Fibroblast of lung (primary cell): ENCODE results near the gene GUCA1A. TPM values are rescaled to one million over a fixed set of nuclear protein-coding genes. Genes with fewer than 3 reads are reported as not detected.

ENCODE experiments used
- DNase-seq, 2 donors: peaks; one replicate each; pipeline versions ENCODE4 v3.0.0 to v3.0.0-alpha.2; 2010; ENCODE audit warnings: low read depth in 2 of 2
- H2AFZ ChIP-seq: 2 replicates; pipeline ENCODE4 v1.5.1; 2012; ENCODE audit warnings: low read length, control low read depth, inconsistent platforms
- H3K27ac ChIP-seq: 2 replicates; pipeline ENCODE4 v1.5.1; 2011; ENCODE audit warnings: low read length, control low read depth; ENCODE audit not compliant: insufficient read depth
- H3K27me3 ChIP-seq: 2 replicates; pipeline ENCODE4 v1.5.1; 2011; ENCODE audit warnings: mild to moderate bottlenecking, low read length; ENCODE audit not compliant: control insufficient read depth, insufficient read depth
- H3K36me3 ChIP-seq: 2 replicates; pipeline ENCODE4 v1.5.1; 2011; ENCODE audit warnings: low read length; ENCODE audit not compliant: control insufficient read depth, insufficient read depth
- H3K4me1 ChIP-seq: 2 replicates; pipeline ENCODE4 v1.5.1; 2011; ENCODE audit warnings: low read length; ENCODE audit not compliant: control insufficient read depth, insufficient read depth; ENCODE audit errors: extremely low read depth
- H3K4me2 ChIP-seq: 2 replicates; pipeline ENCODE4 v1.5.1; 2011; ENCODE audit warnings: low read length, control low read depth; ENCODE audit not compliant: insufficient read depth; ENCODE audit errors: extremely low read depth
- H3K4me3 ChIP-seq, 4 experiments: fragments of 200-600 bp in 1 of 4; sonication (generic) in 1 of 4; replicated peaks in 1 of 4; 2 replicates each; pipeline ENCODE4 v1.5.1; 2011 to 2016; ENCODE audit warnings: low read length in 4 of 4, low read depth in 3 of 4, mild to moderate bottlenecking in 3 of 4, control low read depth in 2 of 4, inconsistent platforms in 1 of 4, mixed read lengths in 1 of 4; ENCODE audit not compliant: insufficient read depth in 1 of 4; ENCODE audit errors: control extremely low read depth in 1 of 4
- H3K79me2 ChIP-seq: 2 replicates; pipeline ENCODE4 v1.5.1; 2012; ENCODE audit warnings: mild to moderate bottlenecking, low read length, inconsistent platforms; ENCODE audit not compliant: control insufficient read depth, insufficient read depth
- H3K9ac ChIP-seq: 2 replicates; pipeline ENCODE4 v1.5.1; 2011; ENCODE audit warnings: mild to moderate bottlenecking, low read length, control low read depth; ENCODE audit not compliant: insufficient read depth
- H3K9me3 ChIP-seq: 2 replicates; pipeline ENCODE4 v1.5.1; 2012; ENCODE audit warnings: low read depth, low read length; ENCODE audit not compliant: control insufficient read depth, insufficient read depth
- H4K20me1 ChIP-seq: 2 replicates; pipeline ENCODE4 v1.5.1; 2011; ENCODE audit warnings: low read length; ENCODE audit not compliant: control insufficient read depth, insufficient read depth; ENCODE audit errors: extremely low read depth
- CTCF ChIP-seq, 2 donors: IDR thresholded peaks in 1 of 2; conservative IDR thresholded peaks in 1 of 2; 1 replicate in 1 of 2; 2 replicates in 1 of 2; pipeline ENCODE4 v1.5.1; 2011 to 2012; ENCODE audit warnings: low read length in 2 of 2, control low read depth in 1 of 2, inconsistent platforms in 1 of 2, low read depth in 1 of 2, mild to moderate bottlenecking in 1 of 2
- EZH2 ChIP-seq: IDR thresholded peaks from 2 replicates; pipeline ENCODE4 v1.5.1; 2012; ENCODE audit warnings: low read length, control low read depth, mild to moderate bottlenecking; ENCODE audit errors: missing control alignments
- polyA plus RNA-seq, 2 donors: library from polyadenylated mRNA; depleted of rRNA in 1 of 2; stranded (reverse) in 1 of 2; unstranded in 1 of 2; fragments of >200 nt; gene quantifications; 2 replicates each; pipeline ENCODE4 v1.2.1, GENCODE V29; 2011 to 2012; ENCODE audit warnings: missing spikeins in 1 of 2
- total RNA-seq: library from RNA; depleted of rRNA; stranded (reverse); fragments of >200 nt; gene quantifications from 2 replicates; pipeline ENCODE4 v1.2.1, GENCODE V29; 2014

The GUCA1A gene
- total and polyA plus RNA-seq, 2 donors (not counting 1 experiment from before 2014, with no cell fraction given) = 0.16 to 0.33 TPM

- H3K4me3 ChIP-seq = no peak overlapping the region
Observed at GRCh38 chr6:42159431-42160024, 13.6 kb upstream of the GUCA1A start.

GRCh38 chr6:42162384-42162783 lies 10.8 kb upstream of the GUCA1A start:
- H4K20me1 ChIP-seq = no peaks in the 10 kb centered on the region
- no peak overlapping the region for H3K4me2 ChIP-seq
- no peaks in the 10 kb centered on the region for H3K36me3 ChIP-seq
- no peaks in the 10 kb centered on the region for H3K9me3 ChIP-seq
- no peak overlapping the region for H3K4me3 ChIP-seq
- DNase-seq = no peak
- H3K27me3 ChIP-seq = peaks cover 13% of the 10 kb centered on the region
- no peaks in the 10 kb centered on the region for H3K79me2 ChIP-seq
- H3K9ac ChIP-seq = no peak overlapping the region
- no peak for TF ChIP-seq EZH2
- TF ChIP-seq CTCF (conservative IDR thresholded peaks at IDR 0.05 in 1 of 2, IDR thresholded peaks at IDR 0.05 in 1 of 2; ENCODE audit: low read depth in 1 of 2, low read length in 2 of 2) = no peak
- H3K4me1 ChIP-seq = peaks cover 6% of the 10 kb centered on the region
- H2AFZ ChIP-seq = no peak overlapping the region
- no peak overlapping the region for H3K27ac ChIP-seq

More at GRCh38 chr6:42159431-42160024, 13.6 kb upstream of the GUCA1A start:
- Histone ChIP-seq H3K27me3 (peaks cover 15% of the 10 kb centered on the region), H3K4me1 (peaks cover 4% of the 10 kb centered on the region), H3K9ac (no peak overlapping the region), H3K9me3 (no peaks in the 10 kb centered on the region), H3K36me3 (no peaks in the 10 kb centered on the region), H3K27ac (no peak overlapping the region), H4K20me1 (no peaks in the 10 kb centered on the region), H3K4me2 (no peak overlapping the region), H2AFZ (no peak overlapping the region), H3K79me2 (no peaks in the 10 kb centered on the region)
- TF ChIP-seq CTCF (conservative IDR thresholded peaks at IDR 0.05 in 1 of 2, IDR thresholded peaks at IDR 0.05 in 1 of 2; ENCODE audit: low read depth in 1 of 2, low read length in 2 of 2) (no peak), EZH2 (no peak)
- DNase-seq = no peak

GRCh38 chr6:42162812-42163211 lies 10.4 kb upstream of the GUCA1A start:
- no peak overlapping the region for H3K4me3 ChIP-seq
- DNase-seq = no peak
- no peak overlapping the region for H3K27ac ChIP-seq
- H2AFZ ChIP-seq = no peak overlapping the region
- no peaks in the 10 kb centered on the region for H3K9me3 ChIP-seq
- H3K36me3 ChIP-seq = no peaks in the 10 kb centered on the region
- peaks cover 3% of the 10 kb centered on the region for H3K4me1 ChIP-seq
- no peaks in the 10 kb centered on the region for H3K79me2 ChIP-seq
- no peak overlapping the region for H3K4me2 ChIP-seq
- H4K20me1 ChIP-seq = no peaks in the 10 kb centered on the region
- no peak overlapping the region for H3K9ac ChIP-seq
- no peak for TF ChIP-seq EZH2
- TF ChIP-seq CTCF (conservative IDR thresholded peaks at IDR 0.05 in 1 of 2, IDR thresholded peaks at IDR 0.05 in 1 of 2; ENCODE audit: low read depth in 1 of 2, low read length in 2 of 2) = no peak
- H3K27me3 ChIP-seq = peaks cover 13% of the 10 kb centered on the region
